Measurements from ENCODE around the gene RAB11A. TPM values are rescaled to one million over a fixed set of nuclear protein-coding genes. Genes with fewer than 3 reads are reported as not detected.

Gene RAB11A
- polyA plus RNA-seq, 2 of the 4 experiments (the other 2 are of a cell fraction): 316 to 551 TPM

DNA sequence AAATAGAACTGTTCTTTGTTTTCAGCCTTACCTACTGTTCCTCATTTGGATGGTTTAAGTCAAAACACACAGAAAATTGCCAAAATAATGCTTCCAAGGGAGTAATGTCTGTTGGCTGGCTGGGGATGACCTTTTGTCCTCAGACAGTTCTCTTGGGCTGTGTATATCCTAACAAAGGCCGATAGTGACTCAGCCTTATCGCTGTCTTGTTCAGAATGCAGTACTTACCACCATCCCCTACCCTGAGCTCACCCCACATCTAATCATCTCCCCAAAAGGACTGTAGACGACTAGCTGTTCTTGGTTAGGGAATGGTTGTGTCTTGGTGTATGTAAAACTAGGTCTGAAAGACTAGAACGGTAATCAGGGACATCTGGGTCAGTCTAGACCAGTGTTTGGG is 35.0 kb downstream of the RAB11A start:
- Histone ChIP-seq H3K4me2 (no peak overlapping the region), H3K4me1 (peaks cover 30% of the 10 kb centered on the region), H3K27ac (no peak overlapping the region), H3K4me3 (no peak overlapping the region), H3K9me3 (no peaks in the 10 kb centered on the region)
- ChIA-PET POLR2A (no interaction called here), CTCF (interaction anchor here (0.8 to 2.3 kb wide), 6 partner anchors 12 to 383 kb away, joined by 3 to 11 read pairs (median 3); partner anchors contain the start of gene RAB11A)
- DNase-seq (ENCODE audit: low read depth in 1 of 2, low spot score in 1 of 2): no peak
- ATAC-seq: no peak
- 77% methylated on average over 4 of the region's 4 CpGs for WGBS (ENCODE audit: missing lambda C conversion rate)
- no peak for FAIRE-seq
- TF ChIP-seq SREBF2 (IDR thresholded peaks at IDR 0.05): no peak
- TF ChIP-seq JUN (IDR thresholded peaks at IDR 0.05): no peak
- TF ChIP-seq, protein P1, sequence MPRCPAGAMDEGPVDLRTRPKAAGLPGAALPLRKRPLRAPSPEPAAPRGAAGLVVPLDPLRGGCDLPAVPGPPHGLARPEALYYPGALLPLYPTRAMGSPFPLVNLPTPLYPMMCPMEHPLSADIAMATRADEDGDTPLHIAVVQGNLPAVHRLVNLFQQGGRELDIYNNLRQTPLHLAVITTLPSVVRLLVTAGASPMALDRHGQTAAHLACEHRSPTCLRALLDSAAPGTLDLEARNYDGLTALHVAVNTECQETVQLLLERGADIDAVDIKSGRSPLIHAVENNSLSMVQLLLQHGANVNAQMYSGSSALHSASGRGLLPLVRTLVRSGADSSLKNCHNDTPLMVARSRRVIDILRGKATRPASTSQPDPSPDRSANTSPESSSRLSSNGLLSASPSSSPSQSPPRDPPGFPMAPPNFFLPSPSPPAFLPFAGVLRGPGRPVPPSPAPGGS (IDR thresholded peaks at IDR 0.05): no peak
- no peak for TF ChIP-seq HOXA7 (CRISPR knock-in tag; IDR thresholded peaks at IDR 0.05)
- no peak for TF ChIP-seq EP300 (IDR thresholded peaks at IDR 0.05)
- no peak for TF ChIP-seq RAD21 (conservative IDR thresholded peaks at IDR 0.05 in 1 of 2, IDR thresholded peaks at IDR 0.05 in 1 of 2)
- TF ChIP-seq, protein P2, sequence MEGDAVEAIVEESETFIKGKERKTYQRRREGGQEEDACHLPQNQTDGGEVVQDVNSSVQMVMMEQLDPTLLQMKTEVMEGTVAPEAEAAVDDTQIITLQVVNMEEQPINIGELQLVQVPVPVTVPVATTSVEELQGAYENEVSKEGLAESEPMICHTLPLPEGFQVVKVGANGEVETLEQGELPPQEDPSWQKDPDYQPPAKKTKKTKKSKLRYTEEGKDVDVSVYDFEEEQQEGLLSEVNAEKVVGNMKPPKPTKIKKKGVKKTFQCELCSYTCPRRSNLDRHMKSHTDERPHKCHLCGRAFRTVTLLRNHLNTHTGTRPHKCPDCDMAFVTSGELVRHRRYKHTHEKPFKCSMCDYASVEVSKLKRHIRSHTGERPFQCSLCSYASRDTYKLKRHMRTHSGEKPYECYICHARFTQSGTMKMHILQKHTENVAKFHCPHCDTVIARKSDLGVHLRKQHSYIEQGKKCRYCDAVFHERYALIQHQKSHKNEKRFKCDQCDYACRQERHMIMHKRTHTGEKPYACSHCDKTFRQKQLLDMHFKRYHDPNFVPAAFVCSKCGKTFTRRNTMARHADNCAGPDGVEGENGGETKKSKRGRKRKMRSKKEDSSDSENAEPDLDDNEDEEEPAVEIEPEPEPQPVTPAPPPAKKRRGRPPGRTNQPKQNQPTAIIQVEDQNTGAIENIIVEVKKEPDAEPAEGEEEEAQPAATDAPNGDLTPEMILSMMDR (IDR thresholded peaks at IDR 0.05): no peak
- no peak for TF ChIP-seq BHLHE40 (IDR thresholded peaks at IDR 0.05; ENCODE audit: low read depth, low read length)
- TF ChIP-seq CEBPB (IDR thresholded peaks at IDR 0.05): no peak
- no peak for TF ChIP-seq EHF (CRISPR knock-in tag; IDR thresholded peaks at IDR 0.05)
- TF ChIP-seq CHD2 (IDR thresholded peaks at IDR 0.05; ENCODE audit: low read length, partially characterized antibody): no peak

DNA sequence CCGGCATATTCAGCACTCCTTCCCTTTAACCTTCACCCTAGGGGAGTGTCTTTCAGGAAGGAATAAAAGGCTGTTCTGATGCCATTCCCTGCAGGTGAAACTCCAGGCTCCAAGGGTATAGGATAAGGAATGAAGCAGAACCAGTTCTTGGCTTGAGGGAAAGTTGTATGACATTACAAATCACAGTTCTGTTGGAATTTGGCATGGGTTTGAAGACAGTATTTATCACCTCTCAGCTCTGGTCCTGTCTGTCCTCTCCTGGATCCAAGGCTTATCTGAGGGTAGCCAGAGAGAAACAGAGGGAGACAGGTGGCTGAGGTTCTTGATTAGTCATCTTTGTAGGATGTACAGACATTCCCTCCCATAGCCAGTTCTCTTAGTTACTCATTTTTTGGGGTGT is 37.1 kb downstream of the RAB11A start:
- 88% methylated on average over 1 of the region's 1 CpG for WGBS (ENCODE audit: missing lambda C conversion rate)
- Histone ChIP-seq H3K9me3 (no peaks in the 10 kb centered on the region), H3K4me3 (no peak overlapping the region), H3K4me2 (no peak overlapping the region), H3K27ac (no peak overlapping the region), H3K4me1 (peaks cover 30% of the 10 kb centered on the region)
- ATAC-seq: no peak
- ChIA-PET POLR2A (no interaction called here), CTCF (interaction anchor here (1.6 to 3.2 kb wide), 3 partner anchors 10 to 267 kb away, joined by 3 to 12 read pairs (median 5); no protein-coding TSS in a partner anchor)
- no peak for FAIRE-seq
- TF ChIP-seq POLR2A (IDR thresholded peaks at IDR 0.05; ENCODE audit: low read length) (no peak), CHD2 (IDR thresholded peaks at IDR 0.05; ENCODE audit: low read length, partially characterized antibody) (no peak), HEYL (CRISPR knock-in tag; IDR thresholded peaks at IDR 0.05) (no peak), GATA3 (IDR thresholded peaks at IDR 0.05; ENCODE audit: borderline replicate concordance) (no peak), KDM5A (IDR thresholded peaks at IDR 0.05) (no peak)
- TF ChIP-seq, protein P3, sequence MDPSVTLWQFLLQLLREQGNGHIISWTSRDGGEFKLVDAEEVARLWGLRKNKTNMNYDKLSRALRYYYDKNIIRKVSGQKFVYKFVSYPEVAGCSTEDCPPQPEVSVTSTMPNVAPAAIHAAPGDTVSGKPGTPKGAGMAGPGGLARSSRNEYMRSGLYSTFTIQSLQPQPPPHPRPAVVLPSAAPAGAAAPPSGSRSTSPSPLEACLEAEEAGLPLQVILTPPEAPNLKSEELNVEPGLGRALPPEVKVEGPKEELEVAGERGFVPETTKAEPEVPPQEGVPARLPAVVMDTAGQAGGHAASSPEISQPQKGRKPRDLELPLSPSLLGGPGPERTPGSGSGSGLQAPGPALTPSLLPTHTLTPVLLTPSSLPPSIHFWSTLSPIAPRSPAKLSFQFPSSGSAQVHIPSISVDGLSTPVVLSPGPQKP (IDR thresholded peaks at IDR 0.05; ENCODE audit: low read depth, low read length): no peak
- TF ChIP-seq, protein P2 (IDR thresholded peaks at IDR 0.05): no peak
- TF ChIP-seq, protein P4, sequence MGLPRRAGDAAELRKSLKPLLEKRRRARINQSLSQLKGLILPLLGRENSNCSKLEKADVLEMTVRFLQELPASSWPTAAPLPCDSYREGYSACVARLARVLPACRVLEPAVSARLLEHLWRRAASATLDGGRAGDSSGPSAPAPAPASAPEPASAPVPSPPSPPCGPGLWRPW (IDR thresholded peaks at IDR 0.05): no peak
- TF ChIP-seq, protein P5, sequence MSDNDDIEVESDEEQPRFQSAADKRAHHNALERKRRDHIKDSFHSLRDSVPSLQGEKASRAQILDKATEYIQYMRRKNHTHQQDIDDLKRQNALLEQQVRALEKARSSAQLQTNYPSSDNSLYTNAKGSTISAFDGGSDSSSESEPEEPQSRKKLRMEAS (IDR thresholded peaks at IDR 0.05): no peak
- DNase-seq (ENCODE audit: low read depth in 1 of 2, low spot score in 1 of 2): no peak

Measured in A549 (cell line).